Measurements from ENCODE around the gene CTNNA2.

- no peak for TF ChIP-seq GATA3 (IDR thresholded peaks at IDR 0.05; ENCODE audit: low read depth, low read length)
- no peak for TF ChIP-seq GATA2 (IDR thresholded peaks at IDR 0.05; ENCODE audit: low read depth, low read length)
Observed at GRCh38 chr2:80217446-80217845, 704.6 kb downstream of the CTNNA2 start.

Measured in SH-SY5Y (cell line).